ENCODE measurements around the gene ARGFX.

The ARGFX gene

GRCh38 chr3:121552379-121552778, 15.4 kb upstream of the ARGFX start (continued):
- TF ChIP-seq BCL6B (tag by site-specific recombination; IDR thresholded peaks at IDR 0.05): no peak

DNA sequence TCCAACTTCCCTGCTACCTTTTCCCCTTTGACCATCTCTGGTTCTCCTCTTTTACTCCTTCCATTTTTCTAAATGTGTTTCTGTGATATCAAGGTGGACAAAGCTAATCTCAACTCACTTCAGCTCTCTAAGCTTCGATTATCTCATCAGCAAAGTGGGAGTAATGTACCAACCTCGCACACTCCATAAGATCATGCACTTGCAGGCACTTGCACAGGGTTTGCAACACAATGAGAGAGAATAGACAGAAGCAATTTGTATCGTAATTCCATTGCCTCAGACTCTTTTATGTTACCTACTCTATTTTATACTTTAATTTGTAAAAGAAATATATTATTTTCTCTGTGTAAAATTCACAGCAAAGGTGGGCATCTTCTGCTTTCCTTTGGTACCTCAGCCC, 15.0 kb upstream of the ARGFX start:
- TF ChIP-seq ZNF707 (tag by site-specific recombination; IDR thresholded peaks at IDR 0.05) (no peak), ZBTB10 (tag by site-specific recombination; IDR thresholded peaks at IDR 0.05) (no peak), ZNF223 (tag by site-specific recombination; IDR thresholded peaks at IDR 0.05) (no peak), ZNF777 (tag by site-specific recombination; IDR thresholded peaks at IDR 0.05; ENCODE audit: borderline replicate concordance) (no peak), ZNF335 (tag by site-specific recombination; conservative IDR thresholded peaks at IDR 0.05) (no peak), HOXA7 (CRISPR knock-in tag; IDR thresholded peaks at IDR 0.05; ENCODE audit: borderline replicate concordance) (no peak), KLF9 (tag by site-specific recombination; IDR thresholded peaks at IDR 0.05; ENCODE audit: low read depth) (no peak), ZFP69B (tag by site-specific recombination; IDR thresholded peaks at IDR 0.05) (no peak)
- Histone ChIP-seq H3K4me3 (ENCODE audit: low read depth, low read length) (no peak overlapping the region), H3K36me3 (ENCODE audit: control insufficient read depth in 2 of 2, insufficient read depth in 1 of 2, low read length in 2 of 2) (no peaks in the 10 kb centered on the region), H3K9me3 (ENCODE audit: control insufficient read depth, insufficient read depth, low read depth, low read length) (no peaks in the 10 kb centered on the region), H3K4me1 (ENCODE audit: control insufficient read depth, insufficient read depth, low read length) (no peaks in the 10 kb centered on the region), H3K27ac (ENCODE audit: extremely low read depth, low read depth, low read length) (no peak overlapping the region)
- CTCF ChIA-PET: no interaction called here
- POLR2A ChIA-PET: no interaction called here

- CTCF ChIA-PET: no interaction called here
- TF ChIP-seq ZSCAN16 (tag by site-specific recombination; IDR thresholded peaks at IDR 0.05): no peak
- TF ChIP-seq ZNF610 (tag by site-specific recombination; IDR thresholded peaks at IDR 0.05; ENCODE audit: borderline replicate concordance): no peak
- no peak for TF ChIP-seq HOXC10 (CRISPR knock-in tag; IDR thresholded peaks at IDR 0.05)
- no peak for TF ChIP-seq ZSCAN30 (tag by site-specific recombination; IDR thresholded peaks at IDR 0.05)
- TF ChIP-seq, protein P1, sequence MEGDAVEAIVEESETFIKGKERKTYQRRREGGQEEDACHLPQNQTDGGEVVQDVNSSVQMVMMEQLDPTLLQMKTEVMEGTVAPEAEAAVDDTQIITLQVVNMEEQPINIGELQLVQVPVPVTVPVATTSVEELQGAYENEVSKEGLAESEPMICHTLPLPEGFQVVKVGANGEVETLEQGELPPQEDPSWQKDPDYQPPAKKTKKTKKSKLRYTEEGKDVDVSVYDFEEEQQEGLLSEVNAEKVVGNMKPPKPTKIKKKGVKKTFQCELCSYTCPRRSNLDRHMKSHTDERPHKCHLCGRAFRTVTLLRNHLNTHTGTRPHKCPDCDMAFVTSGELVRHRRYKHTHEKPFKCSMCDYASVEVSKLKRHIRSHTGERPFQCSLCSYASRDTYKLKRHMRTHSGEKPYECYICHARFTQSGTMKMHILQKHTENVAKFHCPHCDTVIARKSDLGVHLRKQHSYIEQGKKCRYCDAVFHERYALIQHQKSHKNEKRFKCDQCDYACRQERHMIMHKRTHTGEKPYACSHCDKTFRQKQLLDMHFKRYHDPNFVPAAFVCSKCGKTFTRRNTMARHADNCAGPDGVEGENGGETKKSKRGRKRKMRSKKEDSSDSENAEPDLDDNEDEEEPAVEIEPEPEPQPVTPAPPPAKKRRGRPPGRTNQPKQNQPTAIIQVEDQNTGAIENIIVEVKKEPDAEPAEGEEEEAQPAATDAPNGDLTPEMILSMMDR (tag by site-specific recombination; IDR thresholded peaks at IDR 0.05): no peak
- TF ChIP-seq, protein P2, sequence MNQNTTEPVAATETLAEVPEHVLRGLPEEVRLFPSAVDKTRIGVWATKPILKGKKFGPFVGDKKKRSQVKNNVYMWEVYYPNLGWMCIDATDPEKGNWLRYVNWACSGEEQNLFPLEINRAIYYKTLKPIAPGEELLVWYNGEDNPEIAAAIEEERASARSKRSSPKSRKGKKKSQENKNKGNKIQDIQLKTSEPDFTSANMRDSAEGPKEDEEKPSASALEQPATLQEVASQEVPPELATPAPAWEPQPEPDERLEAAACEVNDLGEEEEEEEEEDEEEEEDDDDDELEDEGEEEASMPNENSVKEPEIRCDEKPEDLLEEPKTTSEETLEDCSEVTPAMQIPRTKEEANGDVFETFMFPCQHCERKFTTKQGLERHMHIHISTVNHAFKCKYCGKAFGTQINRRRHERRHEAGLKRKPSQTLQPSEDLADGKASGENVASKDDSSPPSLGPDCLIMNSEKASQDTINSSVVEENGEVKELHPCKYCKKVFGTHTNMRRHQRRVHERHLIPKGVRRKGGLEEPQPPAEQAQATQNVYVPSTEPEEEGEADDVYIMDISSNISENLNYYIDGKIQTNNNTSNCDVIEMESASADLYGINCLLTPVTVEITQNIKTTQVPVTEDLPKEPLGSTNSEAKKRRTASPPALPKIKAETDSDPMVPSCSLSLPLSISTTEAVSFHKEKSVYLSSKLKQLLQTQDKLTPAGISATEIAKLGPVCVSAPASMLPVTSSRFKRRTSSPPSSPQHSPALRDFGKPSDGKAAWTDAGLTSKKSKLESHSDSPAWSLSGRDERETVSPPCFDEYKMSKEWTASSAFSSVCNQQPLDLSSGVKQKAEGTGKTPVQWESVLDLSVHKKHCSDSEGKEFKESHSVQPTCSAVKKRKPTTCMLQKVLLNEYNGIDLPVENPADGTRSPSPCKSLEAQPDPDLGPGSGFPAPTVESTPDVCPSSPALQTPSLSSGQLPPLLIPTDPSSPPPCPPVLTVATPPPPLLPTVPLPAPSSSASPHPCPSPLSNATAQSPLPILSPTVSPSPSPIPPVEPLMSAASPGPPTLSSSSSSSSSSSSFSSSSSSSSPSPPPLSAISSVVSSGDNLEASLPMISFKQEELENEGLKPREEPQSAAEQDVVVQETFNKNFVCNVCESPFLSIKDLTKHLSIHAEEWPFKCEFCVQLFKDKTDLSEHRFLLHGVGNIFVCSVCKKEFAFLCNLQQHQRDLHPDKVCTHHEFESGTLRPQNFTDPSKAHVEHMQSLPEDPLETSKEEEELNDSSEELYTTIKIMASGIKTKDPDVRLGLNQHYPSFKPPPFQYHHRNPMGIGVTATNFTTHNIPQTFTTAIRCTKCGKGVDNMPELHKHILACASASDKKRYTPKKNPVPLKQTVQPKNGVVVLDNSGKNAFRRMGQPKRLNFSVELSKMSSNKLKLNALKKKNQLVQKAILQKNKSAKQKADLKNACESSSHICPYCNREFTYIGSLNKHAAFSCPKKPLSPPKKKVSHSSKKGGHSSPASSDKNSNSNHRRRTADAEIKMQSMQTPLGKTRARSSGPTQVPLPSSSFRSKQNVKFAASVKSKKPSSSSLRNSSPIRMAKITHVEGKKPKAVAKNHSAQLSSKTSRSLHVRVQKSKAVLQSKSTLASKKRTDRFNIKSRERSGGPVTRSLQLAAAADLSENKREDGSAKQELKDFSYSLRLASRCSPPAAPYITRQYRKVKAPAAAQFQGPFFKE (tag by site-specific recombination; IDR thresholded peaks at IDR 0.05; ENCODE audit: borderline replicate concordance): no peak
- no peak for TF ChIP-seq KLF10 (tag by site-specific recombination; IDR thresholded peaks at IDR 0.05)
- no peak for TF ChIP-seq ZNF692 (tag by site-specific recombination; IDR thresholded peaks at IDR 0.05)
- no peak for TF ChIP-seq ZNF391 (tag by site-specific recombination; IDR thresholded peaks at IDR 0.05; ENCODE audit: borderline replicate concordance, low read depth)
Observed at GRCh38 chr3:121557426-121557934, 10.3 kb upstream of the ARGFX start.

More at GRCh38 chr3:121557426-121557934, 10.3 kb upstream of the ARGFX start:
- Histone ChIP-seq H3K4me1 (ENCODE audit: control insufficient read depth, insufficient read depth, low read length) (no peaks in the 10 kb centered on the region), H3K9me3 (ENCODE audit: control insufficient read depth, insufficient read depth, low read depth, low read length) (no peaks in the 10 kb centered on the region), H3K4me3 (ENCODE audit: low read depth, low read length) (no peak overlapping the region), H3K36me3 (ENCODE audit: control insufficient read depth in 2 of 2, insufficient read depth in 1 of 2, low read length in 2 of 2) (no peaks in the 10 kb centered on the region), H3K27ac (ENCODE audit: extremely low read depth, low read depth, low read length) (no peak overlapping the region)
- POLR2A ChIA-PET: no interaction called here
